ENCODE results near the gene OPN1SW. TPM values are rescaled to one million over a fixed set of nuclear protein-coding genes. Genes with fewer than 3 reads are reported as not detected.

Gene OPN1SW
- total RNA-seq, 1 donor from 2014 or later = not detected

Other genes with a start within 250 kb of the OPN1SW start
- gene GARIN1A, start 103.5 kb downstream of the OPN1SW start, total RNA-seq = 2.4 TPM
- gene CALU, start 36.4 kb downstream of the OPN1SW start, total RNA-seq = 326 TPM
- gene CCDC136, start 16.2 kb upstream of the OPN1SW start, total RNA-seq = 14.5 TPM
- gene FLNC, start 54.6 kb upstream of the OPN1SW start, total RNA-seq = 1,261 TPM
- 80.0 TPM for gene ATP6V1F, start 87.1 kb upstream of the OPN1SW start, total RNA-seq
- gene KCP, start 134.9 kb upstream of the OPN1SW start, total RNA-seq = 0.35 TPM
- 1.6 TPM for gene IRF5, start 162.1 kb upstream of the OPN1SW start, total RNA-seq